Germinal center (tissue), 1 donor: Measurements from ENCODE around the gene FAM20A.

Experiments used
- DNase-seq: peaks from one replicate; pipeline ENCODE4 v3.0.0; 2012; ENCODE audit warnings: mixed read lengths, low spot score

The FAM20A gene

DNA sequence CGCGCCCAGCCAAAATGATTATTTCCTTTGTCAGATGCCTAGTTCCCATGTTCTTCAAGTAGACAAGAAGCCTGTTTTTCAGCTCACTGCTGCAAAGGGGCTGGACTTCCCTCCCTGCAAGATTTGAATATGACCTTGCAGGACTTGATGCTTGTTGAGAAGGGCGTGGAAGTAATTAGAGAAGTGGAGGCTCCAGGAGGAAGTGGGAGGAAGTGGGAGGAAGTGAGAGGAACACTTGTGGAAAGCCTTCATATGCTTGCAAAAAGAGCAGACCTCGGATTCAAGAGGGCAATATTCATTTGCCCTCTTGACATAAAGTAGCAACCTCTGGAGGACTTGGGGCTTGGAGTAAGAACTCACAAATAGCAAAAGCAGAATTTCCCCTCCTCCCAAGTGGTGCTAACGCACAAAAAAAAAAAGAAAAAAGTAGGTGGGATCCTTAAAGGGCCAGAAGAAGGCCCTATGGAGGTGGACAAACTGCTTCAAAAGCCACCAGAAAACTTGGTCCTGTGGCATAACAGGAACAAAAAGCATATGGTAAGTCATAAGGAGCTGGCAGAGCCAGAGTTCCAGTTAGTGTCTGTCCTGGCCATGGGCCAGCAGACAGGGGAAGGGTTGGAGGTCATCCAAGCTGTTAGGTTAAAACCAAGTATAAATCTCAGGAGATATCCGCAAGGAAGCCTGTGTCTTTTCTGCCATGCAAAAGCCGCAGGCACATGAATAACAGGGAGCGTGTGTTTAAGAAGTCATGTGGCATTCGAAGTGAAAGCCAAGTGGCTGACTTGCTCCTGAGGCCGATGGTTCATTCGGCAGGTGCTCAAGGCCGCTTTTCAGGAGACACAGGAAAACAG is 109.6 kb downstream of the FAM20A start:
- DNase-seq, result peak; percentile 41

DNA sequence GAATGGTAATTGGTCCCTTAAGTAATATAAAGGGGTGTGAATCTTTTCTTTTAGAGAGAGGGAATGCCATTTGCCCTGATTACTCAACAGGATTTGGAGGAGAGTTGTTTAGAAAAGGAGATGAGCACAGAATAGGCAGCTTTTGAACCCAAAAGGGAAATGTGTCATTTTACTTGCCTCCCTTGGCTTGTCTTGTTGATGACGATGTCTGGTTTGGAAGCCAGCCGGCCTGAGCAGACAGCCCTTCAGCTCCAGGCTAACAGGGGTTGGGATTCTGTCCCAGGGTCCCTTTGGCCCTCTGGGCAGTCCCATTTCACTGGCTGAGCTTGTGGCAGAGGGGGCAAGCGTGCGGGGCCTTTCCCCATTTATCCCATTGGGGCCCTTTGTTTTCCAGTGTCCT is 111.2 kb downstream of the FAM20A start:
- DNase-seq, result no peak
